Right lobe of liver (tissue), 6 donors: ENCODE results near the gene PRKN. TPM values are rescaled to one million over a fixed set of nuclear protein-coding genes. Genes with fewer than 3 reads are reported as not detected.

ENCODE experiments used
- ATAC-seq, 4 donors: fragments of 200-7000 bp; cut with Tn5 transposase; one replicate each; pipeline ENCODE4 v1.9.1; 2020; ENCODE audit warnings: mild to moderate bottlenecking in 4 of 4, moderate library complexity in 4 of 4
- DNase-seq, 3 donors: peaks; one replicate each; pipeline ENCODE4 v3.0.0-alpha.2; 2020
- H3K27ac ChIP-seq, 3 donors: fragments of 200-600 bp; one replicate each; pipeline ENCODE4 v1.8.0; 2022
- H3K27me3 ChIP-seq, 2 donors: fragments of 200-600 bp; one replicate each; pipeline ENCODE4 v1.8.0; 2022
- H3K36me3 ChIP-seq, 4 donors: fragments of 200-600 bp; sonication (generic) in 1 of 4; one replicate each; pipeline versions ENCODE4 v1.5.1 to v1.8.0; 2017 to 2022; ENCODE audit warnings: control low read depth in 1 of 4
- H3K4me1 ChIP-seq, 4 donors: fragments of 200-600 bp; sonication (generic) in 1 of 4; one replicate each; pipeline versions ENCODE4 v1.5.1 to v1.8.0; 2017 to 2022; ENCODE audit warnings: control low read depth in 1 of 4
- H3K4me3 ChIP-seq, 3 donors: fragments of 200-600 bp; one replicate each; pipeline ENCODE4 v1.8.0; 2022
- H3K9me3 ChIP-seq, 4 donors: fragments of 200-600 bp; sonication (generic) in 1 of 4; one replicate each; pipeline versions ENCODE4 v1.5.1 to v1.8.0; 2017 to 2022; ENCODE audit warnings: control low read depth in 1 of 4
- CTCF ChIP-seq, 4 donors: fragments of 200-600 bp in 3 of 4; fragments of 450-650 bp in 1 of 4; IDR thresholded peaks; one replicate each; pipeline versions ENCODE4 v1.5.1 to v1.8.0; 2016 to 2022; ENCODE audit warnings: antibody characterized with exemption in 4 of 4, mild to moderate bottlenecking in 2 of 4
- POLR2A ChIP-seq: fragments of 450-650 bp; IDR thresholded peaks from one replicate; pipeline ENCODE4 v1.6.1; 2017; ENCODE audit warnings: antibody characterized with exemption, mild to moderate bottlenecking
- WGBS: methylation state at CpG from one replicate; pipeline ENCODE4 v1.1.6; 2018; ENCODE audit warnings: low coverage, low lambda C conversion rate; ENCODE audit not compliant: insufficient coverage; ENCODE audit errors: missing lambda C conversion rate; 5-methylcytosine and 5-hydroxymethylcytosine counted together
- intact Hi-C, 2 donors: fragments of 100-400 bp; cut with DNase I; formaldehyde crosslinking; loops; one replicate each; pipeline versions ENCODE4 v1.11.2 to v1.14.1; 2022
- total RNA-seq, 6 experiments: library from RNA; depleted of rRNA in 2 of 6; stranded (reverse); fragments of >200 nt in 2 of 6; fragmentation: NEBNext Ultra II Directional in 3 of 6; extraction: Animal tissue kit (Norgen Biotek cat#: 25700) in 3 of 6; gene quantifications; one replicate each; pipeline versions ENCODE4 v1.1.0 to v1.2.4, GENCODE V29; 2016 to 2023
- donor health status: DM: no; HTN: yes; CAD: no.
- donor health status: DM: no; HTN: no; CAD: no.
- donor health status: DM: no; HTN: no; CAD: no.
- donor health status: DM: no; HTN: yes; CAD: no.
- donor health status: DM: no; HTN: yes; CAD: no.

Gene PRKN
- total RNA-seq, 6 experiments from 2014 or later: 1.1 to 3.7 (median 2.2) TPM

- TF ChIP-seq CTCF (IDR thresholded peaks at IDR 0.05) (no peak), POLR2A (no peak)
- H3K9me3 ChIP-seq: no peaks in the 10 kb centered on the region
- no peaks in the 10 kb centered on the region for H3K36me3 ChIP-seq
- WGBS: 66% methylated on average over 5 of the region's 5 CpGs
- ATAC-seq: peak in 1 of 4 donors; percentile 89
- H3K27ac ChIP-seq: no peak overlapping the region
- no peaks in the 10 kb centered on the region for H3K4me1 ChIP-seq
- DNase-seq: peak in 1 of 3 donors; percentile 48
- intact Hi-C loops: no loop called here
- no peak overlapping the region for H3K4me3 ChIP-seq
- no peaks in the 10 kb centered on the region for H3K27me3 ChIP-seq
Observed at GRCh38 chr6:162099685-162100084, 627.9 kb downstream of the PRKN start.

- TF ChIP-seq POLR2A (no peak), CTCF (IDR thresholded peaks at IDR 0.05) (no peak)
- ATAC-seq (no peak), DNase-seq (no peak)
- no peaks in the 10 kb centered on the region for H3K36me3 ChIP-seq
- H3K4me3 ChIP-seq: no peak overlapping the region
- no peaks in the 10 kb centered on the region for H3K9me3 ChIP-seq
- H3K4me1 ChIP-seq: no peaks in the 10 kb centered on the region
- intact Hi-C loops: no loop called here
- no peak overlapping the region for H3K27ac ChIP-seq
- 72% methylated on average over 6 of the region's 11 CpGs for WGBS
- H3K27me3 ChIP-seq: no peaks in the 10 kb centered on the region
Observed at GRCh38 chr6:162092816-162093502, 634.6 kb downstream of the PRKN start.

GRCh38 chr6:162090734-162091133, 636.8 kb downstream of the PRKN start:
- intact Hi-C loops: no loop called here
- no peak for DNase-seq
- ATAC-seq: no peak
- Histone ChIP-seq H3K27me3 (no peaks in the 10 kb centered on the region), H3K4me1 (no peaks in the 10 kb centered on the region), H3K27ac (no peak overlapping the region), H3K9me3 (no peaks in the 10 kb centered on the region), H3K4me3 (no peak overlapping the region), H3K36me3 (no peaks in the 10 kb centered on the region)
- TF ChIP-seq POLR2A: no peak
- TF ChIP-seq CTCF (IDR thresholded peaks at IDR 0.05): no peak
- WGBS: 50% methylated on average over 2 of the region's 2 CpGs

- TF ChIP-seq POLR2A (no peak), CTCF (IDR thresholded peaks at IDR 0.05) (no peak)
- no peaks in the 10 kb centered on the region for H3K4me1 ChIP-seq
- ATAC-seq (no peak), DNase-seq (no peak)
- H3K9me3 ChIP-seq: no peaks in the 10 kb centered on the region
- no peak overlapping the region for H3K27ac ChIP-seq
- H3K27me3 ChIP-seq: no peaks in the 10 kb centered on the region
- WGBS: 72% methylated on average over 2 of the region's 2 CpGs
- H3K36me3 ChIP-seq: no peaks in the 10 kb centered on the region
- intact Hi-C loops: no loop called here
- H3K4me3 ChIP-seq: no peak overlapping the region
Observed at GRCh38 chr6:162088091-162088490, 639.5 kb downstream of the PRKN start.
